ENCODE data around the gene PNCK.

DNA sequence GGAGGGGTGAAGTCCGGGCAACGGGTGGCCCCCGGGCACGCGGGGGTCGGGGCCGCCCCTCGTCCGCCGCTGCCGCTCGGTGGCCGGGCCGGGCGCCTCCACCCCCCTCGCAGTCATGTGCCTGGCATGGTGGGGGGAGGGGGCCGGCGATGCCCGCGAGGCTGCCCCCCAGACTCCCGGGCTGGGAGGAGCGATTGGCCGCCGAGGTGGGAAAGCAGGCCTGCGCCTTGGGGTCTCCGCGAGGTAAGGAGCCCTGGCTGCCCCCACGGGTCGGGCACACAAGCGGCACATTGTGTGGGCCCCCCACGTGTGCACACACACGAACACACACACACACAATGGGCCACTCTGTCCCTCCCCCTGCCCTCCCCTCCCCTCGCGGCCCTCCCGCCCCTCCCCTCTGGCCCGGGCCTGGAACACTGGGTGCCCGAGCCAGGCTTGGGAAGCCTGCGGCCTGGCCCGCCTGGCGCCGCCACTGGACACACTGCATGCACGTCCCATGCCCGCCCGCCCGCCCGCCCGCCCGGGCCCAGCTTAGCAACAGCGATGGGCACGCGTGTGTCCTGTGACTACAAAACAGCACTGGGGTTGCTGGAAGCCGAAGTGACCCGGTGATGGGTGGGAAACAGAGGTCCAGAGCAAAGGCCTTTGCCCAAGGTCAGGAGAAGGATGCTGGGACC is 15.4 kb upstream of the PNCK start:
- TF ChIP-seq POLR2AphosphoS5 (IDR thresholded peaks at IDR 0.05; ENCODE audit: low read depth, low read length) (no peak), POU2F2 (IDR thresholded peaks at IDR 0.05; ENCODE audit: low read depth, low read length) (no peak), POLR2A (IDR thresholded peaks at IDR 0.05; ENCODE audit: low read depth, low read length) (no peak), TAF1 (IDR thresholded peaks at IDR 0.05; ENCODE audit: low read depth, low read length) (no peak)
